GM18909 (cell line): ENCODE results near the gene CHD6.

ENCODE experiments used
- ATAC-seq: cut with Tn5 transposase; IDR thresholded peaks from one replicate; pipeline ENCODE4 v1.9.1; 2021; ENCODE audit warnings: mild to moderate bottlenecking; ENCODE audit not compliant: unreplicated experiment, poor library complexity

The CHD6 gene

GRCh38 chr20:41617902-41618806, at the start of gene CHD6:
Gene CHD6 (minus strand): TSS chr20:41618377. CDS start chr20:41551337, 67,040 bp downstream.
- ATAC-seq: peak; percentile 98

GRCh38 chr20:41664584-41664983, 46.4 kb upstream of the CHD6 start:
- ATAC-seq: no peak

GRCh38 chr20:41657655-41658054, 39.5 kb upstream of the CHD6 start:
- no peak for ATAC-seq

GRCh38 chr20:41655962-41656618, 37.9 kb upstream of the CHD6 start:
- ATAC-seq: no peak

GRCh38 chr20:41654884-41655283, 36.7 kb upstream of the CHD6 start:
- ATAC-seq: no peak

- ATAC-seq: no peak
Observed at GRCh38 chr20:41654292-41654691, 36.1 kb upstream of the CHD6 start.

GRCh38 chr20:41650231-41650948, 32.2 kb upstream of the CHD6 start:
- ATAC-seq: no peak

GRCh38 chr20:41649489-41649888, 31.3 kb upstream of the CHD6 start:
- ATAC-seq: no peak

- ATAC-seq: no peak
Observed at GRCh38 chr20:41645372-41645771, 27.2 kb upstream of the CHD6 start.

- no peak for ATAC-seq
Observed at GRCh38 chr20:41643504-41643938, 25.3 kb upstream of the CHD6 start.

GRCh38 chr20:41639630-41640029, 21.5 kb upstream of the CHD6 start:
- ATAC-seq: no peak

GRCh38 chr20:41638456-41638855, 20.3 kb upstream of the CHD6 start:
- ATAC-seq: no peak

GRCh38 chr20:41635158-41635557, 17.0 kb upstream of the CHD6 start:
- no peak for ATAC-seq

GRCh38 chr20:41632896-41633295, 14.7 kb upstream of the CHD6 start:
- no peak for ATAC-seq

GRCh38 chr20:41631826-41632225, 13.6 kb upstream of the CHD6 start:
- ATAC-seq: no peak

- no peak for ATAC-seq
Observed at GRCh38 chr20:41630846-41631245, 12.7 kb upstream of the CHD6 start.

GRCh38 chr20:41627611-41628244, 9.6 kb upstream of the CHD6 start:
- no peak for ATAC-seq

GRCh38 chr20:41627001-41627495, 8.9 kb upstream of the CHD6 start:
- no peak for ATAC-seq

GRCh38 chr20:41623625-41624375, 5.6 kb upstream of the CHD6 start:
- no peak for ATAC-seq

GRCh38 chr20:41622584-41622983, 4.4 kb upstream of the CHD6 start:
- no peak for ATAC-seq
